SU-DHL-6 (cell line): ENCODE data around the gene MRGPRD.

Experiments
- EZH2phosphoT487 ChIP-seq: fragments of 200-600 bp; sonication (generic), shearing (Covaris generic); conservative IDR thresholded peaks from 2 replicates; pipeline ENCODE4 v1.6.1; 2018; ENCODE audit warnings: mild to moderate bottlenecking, antibody characterized with exemption, low read length, moderate library complexity, mixed read lengths
- TF ChIP-seq, protein P1 (sequence below): fragments of 200-600 bp; sonication (generic); IDR thresholded peaks from one replicate; pipeline ENCODE4 v1.5.1; 2017; ENCODE audit warnings: antibody characterized with exemption, mild to moderate bottlenecking, low read length, moderate library complexity; ENCODE audit not compliant: insufficient read depth, poor library complexity, severe bottlenecking

DNA sequence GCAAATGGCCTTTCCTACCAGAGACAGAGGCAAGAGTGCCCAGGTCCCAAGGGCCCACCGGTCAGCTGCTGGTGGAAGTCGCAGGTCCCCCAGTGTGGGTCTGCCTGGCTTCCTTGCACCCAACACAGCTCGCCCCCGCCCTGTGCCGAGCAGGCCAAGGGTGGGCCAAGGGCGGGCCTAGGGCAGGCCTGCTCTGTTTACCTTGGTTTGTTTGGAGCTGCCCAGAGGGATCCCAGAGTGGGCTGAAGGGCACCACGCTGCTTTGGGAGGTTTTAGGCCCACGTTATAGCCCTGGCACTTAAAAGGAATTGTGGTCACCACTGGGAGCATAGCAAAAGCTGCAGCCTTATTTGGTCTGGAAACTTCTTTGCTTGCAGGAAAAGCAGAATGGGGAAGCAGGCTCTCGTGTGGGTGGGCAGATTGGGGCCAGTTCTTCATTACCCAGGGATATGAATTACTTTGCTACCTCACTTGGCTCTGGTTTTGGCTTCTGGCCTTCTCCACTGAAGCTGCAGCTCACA lies 38.0 kb downstream of the MRGPRD start:
- TF ChIP-seq, protein P1, sequence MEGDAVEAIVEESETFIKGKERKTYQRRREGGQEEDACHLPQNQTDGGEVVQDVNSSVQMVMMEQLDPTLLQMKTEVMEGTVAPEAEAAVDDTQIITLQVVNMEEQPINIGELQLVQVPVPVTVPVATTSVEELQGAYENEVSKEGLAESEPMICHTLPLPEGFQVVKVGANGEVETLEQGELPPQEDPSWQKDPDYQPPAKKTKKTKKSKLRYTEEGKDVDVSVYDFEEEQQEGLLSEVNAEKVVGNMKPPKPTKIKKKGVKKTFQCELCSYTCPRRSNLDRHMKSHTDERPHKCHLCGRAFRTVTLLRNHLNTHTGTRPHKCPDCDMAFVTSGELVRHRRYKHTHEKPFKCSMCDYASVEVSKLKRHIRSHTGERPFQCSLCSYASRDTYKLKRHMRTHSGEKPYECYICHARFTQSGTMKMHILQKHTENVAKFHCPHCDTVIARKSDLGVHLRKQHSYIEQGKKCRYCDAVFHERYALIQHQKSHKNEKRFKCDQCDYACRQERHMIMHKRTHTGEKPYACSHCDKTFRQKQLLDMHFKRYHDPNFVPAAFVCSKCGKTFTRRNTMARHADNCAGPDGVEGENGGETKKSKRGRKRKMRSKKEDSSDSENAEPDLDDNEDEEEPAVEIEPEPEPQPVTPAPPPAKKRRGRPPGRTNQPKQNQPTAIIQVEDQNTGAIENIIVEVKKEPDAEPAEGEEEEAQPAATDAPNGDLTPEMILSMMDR: no peak
- no peak for TF ChIP-seq EZH2phosphoT487
